B cell (primary cell): Measurements from ENCODE around the gene RFPL4A. TPM values are rescaled to one million over a fixed set of nuclear protein-coding genes. Genes with fewer than 3 reads are reported as not detected.
"Not testable (repeated sequence)": the region's sequence is repeated elsewhere in the genome, so short reads cannot be mapped to it uniquely, and the experiment has no call there.

Experiments used
- ATAC-seq: fragments of 200-7000 bp; cut with Tn5 transposase; one replicate; pipeline ENCODE4 v1.10.0; 2021; ENCODE audit warnings: low read depth, mild to moderate bottlenecking, moderate number of reproducible peaks, moderate library complexity
- CTCF ChIA-PET: fragments of 350-600 bp; sonication (Branson Sonifier 250); formaldehyde crosslinking; loops from one replicate; lab custom pipeline; 2021; ENCODE audit warnings: antibody characterized with exemption, inconsistent platforms; lab: Charles Lee
- POLR2A ChIA-PET: fragments of 350-600 bp; sonication (Branson Sonifier 250); formaldehyde crosslinking; loops from one replicate; lab custom pipeline; 2021; ENCODE audit warnings: antibody characterized with exemption; lab: Charles Lee
- DNase-seq: peaks from one replicate; pipeline ENCODE4 v3.0.0; 2013
- H2AFZ ChIP-seq: 2 replicates; pipeline ENCODE4 v1.6.1; 2012; ENCODE audit warnings: mild to moderate bottlenecking, low read depth, low read length; ENCODE audit not compliant: insufficient read depth, poor library complexity, severe bottlenecking
- H3K27ac ChIP-seq, 2 donors: 1 replicate in 1 of 2; 2 replicates in 1 of 2; pipeline ENCODE4 v1.5.1; 2012 to 2013; ENCODE audit warnings: low read length in 2 of 2, mild to moderate bottlenecking in 2 of 2, moderate library complexity in 1 of 2
- H3K27me3 ChIP-seq, 4 experiments: fragments of 200-600 bp in 1 of 4; sonication (generic) in 1 of 4; replicated peaks in 1 of 4; 1 replicate in 2 of 4; 2 replicates in 2 of 4; pipeline versions ENCODE4 v1.6.1 to v1.7.0; 2013 to 2016; ENCODE audit warnings: low read length in 3 of 4, mild to moderate bottlenecking in 2 of 4, mixed read lengths in 1 of 4, moderate library complexity in 1 of 4; ENCODE audit not compliant: insufficient read depth in 4 of 4, control insufficient read depth in 3 of 4; ENCODE audit errors: control extremely low read depth in 1 of 4
- H3K36me3 ChIP-seq, 2 experiments: replicated peaks in 1 of 2; 1 replicate in 1 of 2; 2 replicates in 1 of 2; pipeline versions ENCODE4 v1.6.1 to v1.7.1; 2013; ENCODE audit warnings: low read length in 1 of 2; ENCODE audit not compliant: insufficient read depth in 2 of 2, control insufficient read depth in 1 of 2; ENCODE audit errors: control extremely low read depth in 1 of 2, extremely low read depth in 1 of 2
- H3K4me1 ChIP-seq, 2 donors: fragments of 200-600 bp in 1 of 2; sonication (generic) in 1 of 2; 1 replicate in 1 of 2; 2 replicates in 1 of 2; pipeline versions ENCODE4 v1.5.1 to v1.6.1; 2013 to 2017; ENCODE audit warnings: low read length in 2 of 2; ENCODE audit not compliant: control insufficient read depth in 2 of 2, insufficient read depth in 2 of 2
- H3K4me2 ChIP-seq: replicated peaks from 2 replicates; pipeline ENCODE3; 2012; ENCODE audit warnings: mild to moderate bottlenecking, low read depth, low read length; ENCODE audit not compliant: poor library complexity, severe bottlenecking
- H3K4me3 ChIP-seq, 5 experiments: fragments of 200-600 bp in 1 of 5; sonication (generic) in 1 of 5; 1 replicate in 3 of 5; 2 replicates in 2 of 5; pipeline versions ENCODE4 v1.5.1 to v1.7.0; 2011 to 2016; ENCODE audit warnings: low read length in 4 of 5, mild to moderate bottlenecking in 4 of 5, low read depth in 2 of 5, control low read depth in 1 of 5, moderate library complexity in 1 of 5; ENCODE audit not compliant: insufficient read depth in 1 of 5; ENCODE audit errors: control extremely low read depth in 1 of 5, extremely low read depth in 1 of 5
- H3K79me2 ChIP-seq: fragments of 200-600 bp; sonication (generic); one replicate; pipeline ENCODE4 v1.6.0; 2016; ENCODE audit warnings: low read length; ENCODE audit not compliant: control insufficient read depth, insufficient read depth
- H3K9ac ChIP-seq: fragments of 200-600 bp; sonication (generic); 2 replicates; pipeline ENCODE4 v1.6.1; 2017; ENCODE audit warnings: mild to moderate bottlenecking, low read length, moderate library complexity
- H3K9me3 ChIP-seq, 3 donors: one replicate each; pipeline versions ENCODE4 v1.6.1 to v1.7.1; 2013; ENCODE audit warnings: low read length in 2 of 3; ENCODE audit not compliant: control insufficient read depth in 2 of 3, insufficient read depth in 1 of 3; ENCODE audit errors: control extremely low read depth in 1 of 3
- H4K20me1 ChIP-seq: 2 replicates; pipeline ENCODE4 v1.6.0; 2012; ENCODE audit warnings: mild to moderate bottlenecking, low read length; ENCODE audit not compliant: insufficient read depth, control insufficient read depth, poor library complexity, severe bottlenecking
- H3K27ac Mint-ChIP-seq: one replicate; pipeline ENCODE4 v1.8.0; 2021; ENCODE audit warnings: mixed read lengths
- H3K27me3 Mint-ChIP-seq: one replicate; pipeline ENCODE4 v1.8.0; 2021; ENCODE audit warnings: mixed read lengths
- H3K4me1 Mint-ChIP-seq: one replicate; pipeline ENCODE4 v1.8.0; 2021; ENCODE audit warnings: mixed read lengths
- H3K4me3 Mint-ChIP-seq: one replicate; pipeline ENCODE4 v1.8.0; 2021; ENCODE audit warnings: mixed read lengths
- H3K9me3 Mint-ChIP-seq: one replicate; pipeline ENCODE4 v1.8.0; 2022; ENCODE audit warnings: mixed read lengths; ENCODE audit not compliant: insufficient read depth
- CTCF ChIP-seq: fragments of 200-600 bp; IDR thresholded peaks from one replicate; pipeline ENCODE4 v1.8.0; 2022; ENCODE audit warnings: antibody characterized with exemption, mild to moderate bottlenecking
- EZH2 ChIP-seq: IDR thresholded peaks from 2 replicates; pipeline ENCODE4 v1.6.1; 2012; ENCODE audit warnings: borderline replicate concordance, low read depth, mild to moderate bottlenecking, moderate library complexity, low read length; ENCODE audit not compliant: insufficient read depth, poor library complexity, severe bottlenecking
- WGBS: methylation state at CpG from one replicate; pipeline ENCODE4 v1.1.5; 2013; ENCODE audit warnings: missing lambda C conversion rate; ENCODE audit not compliant: insufficient coverage; 5-methylcytosine and 5-hydroxymethylcytosine counted together
- intact Hi-C: fragments of 100-400 bp; cut with micrococcal nuclease; formaldehyde crosslinking; loops from one replicate; pipeline ENCODE4 v1.10.0; 2022
- polyA plus RNA-seq: library from polyadenylated mRNA; depleted of rRNA; stranded (reverse); fragments of >200 nt; gene quantifications from 2 replicates; pipeline ENCODE4 v1.2.3, GENCODE V29; 2012
- total RNA-seq, 2 donors: library from RNA; stranded (reverse); fragments of 120-200 nt in 1 of 2; gene quantifications; 1 replicate in 1 of 2; 2 replicates in 1 of 2; pipeline versions ENCODE4 v1.2.3 to v1.2.4, GENCODE V29; 2013 to 2022

Gene RFPL4A
- total and polyA plus RNA-seq, 2 donors (not counting 1 experiment from before 2014, with no cell fraction given) = not detected

DNA sequence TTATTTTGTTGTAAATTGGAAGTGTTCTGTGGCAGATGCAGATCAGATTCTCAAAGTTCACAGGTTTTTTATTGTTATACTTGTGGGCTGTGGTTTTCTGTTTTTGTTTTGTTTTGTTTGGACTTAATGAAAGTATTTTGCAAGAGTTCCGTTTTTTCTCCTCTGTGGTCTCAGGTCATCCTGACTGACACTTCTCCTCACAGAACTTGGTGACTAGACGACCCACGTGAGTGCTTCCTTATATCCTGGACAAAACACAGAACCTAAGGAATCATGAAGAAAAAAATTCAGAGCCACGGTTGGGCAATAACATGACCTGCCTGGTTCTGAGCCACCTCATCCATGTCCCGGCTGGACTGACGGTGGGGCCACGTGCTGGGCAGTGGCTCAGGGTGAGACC lies 7.6 kb downstream of the RFPL4A start:
- no peaks in the 10 kb centered on the region for H3K4me1 Mint-ChIP-seq
- H3K27ac Mint-ChIP-seq = no peak overlapping the region
- DNase-seq (no peak), ATAC-seq (no peak)
- Histone ChIP-seq H3K27me3 (peaks cover 0 to 9% (median 3%) of the 10 kb centered on the region in 4 experiments), H2AFZ (no peak overlapping the region), H3K4me2 (no peak overlapping the region), H3K27ac (no peak overlapping the region), H3K4me3 (no peak overlapping the region), H3K9me3 (peaks cover 0 to 11% (median 0%) of the 10 kb centered on the region in 3 donors), H3K36me3 (no peaks in the 10 kb centered on the region), H3K9ac (no peak overlapping the region), H3K79me2 (no peaks in the 10 kb centered on the region), H3K4me1 (no peaks in the 10 kb centered on the region), H4K20me1 (no peaks in the 10 kb centered on the region)
- no peak overlapping the region for H3K4me3 Mint-ChIP-seq
- ChIA-PET CTCF (no interaction called here), POLR2A (no interaction called here)
- WGBS = 65% methylated on average over 6 of the region's 7 CpGs
- H3K9me3 Mint-ChIP-seq = peaks cover 11% of the 10 kb centered on the region
- intact Hi-C loops = no loop called here
- TF ChIP-seq EZH2 (no peak), CTCF (no peak)
- H3K27me3 Mint-ChIP-seq = peaks cover 40% of the 10 kb centered on the region

DNA sequence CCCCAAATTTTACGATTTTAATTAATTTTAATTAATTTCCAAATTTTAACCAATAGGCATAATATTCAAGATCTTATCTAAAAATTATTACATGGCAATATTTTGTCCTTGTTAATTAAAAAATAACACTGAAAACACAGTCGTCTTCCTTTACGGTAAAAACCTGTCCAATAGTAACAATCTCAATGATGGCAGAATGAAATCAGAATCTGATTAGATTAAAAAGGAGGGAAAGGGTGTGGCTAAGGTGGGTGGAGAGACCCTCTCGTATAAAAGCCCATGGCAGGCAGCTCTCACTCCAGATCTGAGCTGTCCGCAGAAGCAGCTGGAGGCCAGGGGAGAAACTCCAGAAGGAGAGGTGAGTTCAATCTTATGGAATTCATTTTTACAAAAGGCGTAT lies 9.9 kb downstream of the RFPL4A start, which contains the start of gene RFPL4AL1:
TSS of gene RFPL4AL1 (plus strand) at position 301 of the 400 bp plus-strand sequence. CDS start 2,687 bp downstream, outside the sequence.
- intact Hi-C loops, H3K27ac Mint-ChIP-seq, H2AFZ ChIP-seq, H3K4me3 Mint-ChIP-seq, ATAC-seq, H3K79me2 ChIP-seq, H3K36me3 ChIP-seq, H3K4me1 ChIP-seq, DNase-seq, CTCF ChIA-PET, POLR2A ChIA-PET, H3K4me3 ChIP-seq, H3K4me1 Mint-ChIP-seq, H3K9ac ChIP-seq, H3K27ac ChIP-seq, H4K20me1 ChIP-seq, H3K4me2 ChIP-seq, H3K27me3 ChIP-seq: not testable (repeated sequence)
- H3K9me3 Mint-ChIP-seq = peaks cover 11% of the 10 kb centered on the region
- WGBS = 76% methylated on average over 2 of the region's 6 CpGs
- peaks cover 0 to 11% (median 0%) of the 10 kb centered on the region in 3 donors for H3K9me3 ChIP-seq
- peaks cover 38% of the 10 kb centered on the region for H3K27me3 Mint-ChIP-seq

GRCh38 chr19:55769632-55770031 lies 10.7 kb downstream of the RFPL4A start:
- H3K79me2 ChIP-seq, H3K4me1 Mint-ChIP-seq, H2AFZ ChIP-seq, H3K4me3 ChIP-seq, H3K4me3 Mint-ChIP-seq, H3K4me1 ChIP-seq, H3K27me3 ChIP-seq, ATAC-seq, H3K27ac ChIP-seq, intact Hi-C loops, DNase-seq, H3K9ac ChIP-seq, CTCF ChIA-PET, POLR2A ChIA-PET, H4K20me1 ChIP-seq, H3K36me3 ChIP-seq, H3K27ac Mint-ChIP-seq, H3K4me2 ChIP-seq: not testable (repeated sequence)
- H3K9me3 ChIP-seq = peaks cover 0 to 11% (median 0%) of the 10 kb centered on the region in 3 donors
- no CpG with 5 or more reads among the region's 3 CpGs for WGBS
- peaks cover 11% of the 10 kb centered on the region for H3K9me3 Mint-ChIP-seq
- H3K27me3 Mint-ChIP-seq = peaks cover 38% of the 10 kb centered on the region
